Measurements from ENCODE around the gene ISM2. TPM values are rescaled to one million over a fixed set of nuclear protein-coding genes. Genes with fewer than 3 reads are reported as not detected.

ISM2 gene
- total and polyA plus RNA-seq, 2 of the 13 experiments (the other 11 are each of a cell fraction or from before 2014, with no cell fraction given) = 1.8 to 40.7 TPM

DNA sequence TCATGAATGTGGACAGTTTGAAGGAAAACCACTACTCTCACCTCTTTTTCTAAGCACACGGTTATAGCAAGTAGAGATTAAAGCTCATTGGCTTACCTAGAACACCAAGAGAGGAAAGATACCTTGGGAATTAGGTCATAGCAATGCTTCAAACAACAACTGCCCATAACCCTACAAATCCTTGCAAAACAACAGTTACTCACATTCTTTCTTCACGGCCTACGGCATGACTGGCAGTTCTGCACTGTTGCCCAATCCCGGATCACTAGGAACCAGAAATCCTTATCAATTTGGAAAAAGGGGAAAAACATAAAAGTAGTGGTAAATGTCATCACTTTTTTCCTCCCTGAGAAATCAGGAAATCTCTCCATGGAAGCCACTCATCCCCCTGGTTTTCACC is 9.6 kb upstream of the ISM2 start (continued):
- TF ChIP-seq ARID4A (CRISPR knock-in tag; IDR thresholded peaks at IDR 0.05; ENCODE audit: borderline replicate concordance) (no peak), ZNF773 (CRISPR knock-in tag; IDR thresholded peaks at IDR 0.05; ENCODE audit: borderline replicate concordance) (no peak), ZNF33A (CRISPR knock-in tag; IDR thresholded peaks at IDR 0.05; ENCODE audit: borderline replicate concordance) (no peak), SIX1 (CRISPR knock-in tag; IDR thresholded peaks at IDR 0.05; ENCODE audit: borderline replicate concordance) (no peak), CAMTA2 (CRISPR knock-in tag; IDR thresholded peaks at IDR 0.05; ENCODE audit: borderline replicate concordance) (no peak), ZFP90 (CRISPR knock-in tag; IDR thresholded peaks at IDR 0.05; ENCODE audit: borderline replicate concordance) (no peak)

GRCh38 chr14:77507762-77508161 is 9.1 kb upstream of the ISM2 start:
- POLR2A ChIA-PET = interaction anchor here (1.0 to 2.9 kb wide), 4 partner anchors 9 to 50 kb away, joined by 6 to 22 read pairs (median 6); partner anchors contain the start of genes ISM2 and VIPAS39
- peak; percentile 64; the same call in 1 of the 2 replicates for TF ChIP-seq ZSCAN25 (CRISPR knock-in tag; IDR thresholded peaks at IDR 0.05)
- 0 out of 2 replicates have a peak, but pooled peaks have one; percentile 22 for TF ChIP-seq ZNF816 (CRISPR knock-in tag; IDR thresholded peaks at IDR 0.05; ENCODE audit: borderline replicate concordance)
- no peak for TF ChIP-seq CEBPB (IDR thresholded peaks at IDR 0.05; ENCODE audit: borderline replicate concordance, low read depth, low read length)
- 0 out of 2 replicates have a peak, but pooled peaks have one; percentile 24 for TF ChIP-seq ZNF687 (CRISPR knock-in tag; IDR thresholded peaks at IDR 0.05)
- TF ChIP-seq ZNF768 (CRISPR knock-in tag; IDR thresholded peaks at IDR 0.05) = no peak
- peak; percentile 87 for TF ChIP-seq ZNF121 (CRISPR knock-in tag; IDR thresholded peaks at IDR 0.05)
- DNase-seq (ENCODE audit: low spot score) (no peak), ATAC-seq (no peak; the same call in 2 of the 3 replicates), FAIRE-seq (no peak)
- Histone ChIP-seq H3K79me2 (ENCODE audit: insufficient read depth, low read length) (no peaks in the 10 kb centered on the region), H2AFZ (ENCODE audit: low read length) (no peak overlapping the region), H3K9ac (ENCODE audit: insufficient read depth, low read depth, low read length) (0 out of 2 replicates have a peak overlapping the region, but pooled peaks have one; percentile 19), H3K4me3 (replicated peaks in 1 of 3; ENCODE audit: insufficient read depth in 1 of 3, low read depth in 2 of 3, low read length in 3 of 3) (no peak overlapping the region), H3K4me2 (ENCODE audit: low read depth, low read length) (0 out of 2 replicates have a peak overlapping the region, but pooled peaks have one; percentile 5), H3K9me3 (ENCODE audit: low read length) (no peaks in the 10 kb centered on the region), H3K27me3 (ENCODE audit: control insufficient read depth in 1 of 2, insufficient read depth in 2 of 2, low read length in 2 of 2) (no peaks in the 10 kb centered on the region), H3K4me1 (ENCODE audit: insufficient read depth, low read length) (peaks cover 49% of the 10 kb centered on the region), H3K27ac (ENCODE audit: extremely low read length, insufficient read depth, low read length) (peak overlapping the region; percentile 62), H3K36me3 (replicated peaks in 1 of 2; ENCODE audit: control insufficient read depth in 1 of 2, insufficient read depth in 2 of 2, low read length in 2 of 2) (peaks cover 4 to 16% of the 10 kb centered on the region in 2 experiments; a peak in 3 of 5 replicates), H4K20me1 (ENCODE audit: insufficient read depth, low read length) (no peaks in the 10 kb centered on the region)
- in situ Hi-C loops (cut with HindIII; ENCODE audit: extremely low pct_ligation_motif_present, low pct_unique_long_range_greater_than_20kb) (no loop called here), intact Hi-C loops (cut with micrococcal nuclease; ENCODE audit: unreplicated experiment) (no loop called here)
- BruUV-seq (replicated peaks) = no TSS peak
- CTCF ChIA-PET (ENCODE audit: low intra/inter-chr PET ratio, low total read pairs) = no interaction called here
- WGBS (ENCODE audit: low lambda C conversion rate) = 96% methylated on average over 3 of the region's 3 CpGs

Data from HepG2 (cell line).